HEK293T (cell line): ENCODE measurements around the gene CYP2J2.

Experiments used
- BHLHE40 ChIP-seq: fragments of 450-650 bp; IDR thresholded peaks from 2 replicates; pipeline ENCODE4 v1.6.1; 2016; ENCODE audit warnings: mild to moderate bottlenecking, moderate library complexity, borderline replicate concordance
- ELF4 ChIP-seq: fragments of 450-650 bp; IDR thresholded peaks from 2 replicates; pipeline ENCODE4 v1.6.1; 2017; ENCODE audit warnings: antibody characterized with exemption
- FOXA1 ChIP-seq: fragments of 450-650 bp; IDR thresholded peaks from 2 replicates; pipeline ENCODE4 v1.6.1; 2016; ENCODE audit warnings: mild to moderate bottlenecking
- FOXM1 ChIP-seq: fragments of 450-650 bp; IDR thresholded peaks from 2 replicates; pipeline ENCODE4 v1.6.1; 2017; ENCODE audit warnings: mild to moderate bottlenecking, borderline replicate concordance
- TARDBP ChIP-seq: fragments of 450-650 bp; IDR thresholded peaks from 2 replicates; pipeline ENCODE4 v1.6.1; 2016
- ZNF384 ChIP-seq: fragments of 450-650 bp; IDR thresholded peaks from 2 replicates; pipeline ENCODE4 v1.6.1; 2016
- TF ChIP-seq, protein P1 (sequence below): fragments of 450-650 bp; IDR thresholded peaks from 2 replicates; pipeline ENCODE4 v1.6.1; 2016

DNA sequence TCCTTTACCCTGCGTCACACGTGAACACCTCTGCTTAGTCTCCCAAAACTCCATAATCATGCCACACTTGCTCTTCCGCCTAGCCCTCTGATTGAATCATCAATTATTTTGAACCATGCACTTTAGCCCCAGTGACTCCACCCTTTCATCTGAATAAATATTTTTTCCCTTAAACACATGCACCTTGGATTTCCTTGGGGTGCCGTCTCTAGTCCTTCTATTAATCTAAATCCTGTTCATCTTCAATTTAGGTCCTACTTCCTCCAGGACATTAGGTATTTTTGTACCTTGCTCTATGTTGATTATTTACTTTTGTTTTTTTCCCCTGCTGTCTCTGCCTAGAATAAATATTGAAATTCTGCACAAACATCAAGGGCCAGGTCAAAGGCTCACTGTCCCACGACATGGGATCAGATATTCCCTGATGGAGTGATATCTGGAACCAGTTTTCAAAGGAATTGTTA, 9.8 kb upstream of the CYP2J2 start:
- TF ChIP-seq, protein P1, sequence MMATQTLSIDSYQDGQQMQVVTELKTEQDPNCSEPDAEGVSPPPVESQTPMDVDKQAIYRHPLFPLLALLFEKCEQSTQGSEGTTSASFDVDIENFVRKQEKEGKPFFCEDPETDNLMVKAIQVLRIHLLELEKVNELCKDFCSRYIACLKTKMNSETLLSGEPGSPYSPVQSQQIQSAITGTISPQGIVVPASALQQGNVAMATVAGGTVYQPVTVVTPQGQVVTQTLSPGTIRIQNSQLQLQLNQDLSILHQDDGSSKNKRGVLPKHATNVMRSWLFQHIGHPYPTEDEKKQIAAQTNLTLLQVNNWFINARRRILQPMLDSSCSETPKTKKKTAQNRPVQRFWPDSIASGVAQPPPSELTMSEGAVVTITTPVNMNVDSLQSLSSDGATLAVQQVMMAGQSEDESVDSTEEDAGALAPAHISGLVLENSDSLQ: no peak
- TF ChIP-seq ELF4: no peak
- no peak for TF ChIP-seq TARDBP
- no peak for TF ChIP-seq FOXA1
- TF ChIP-seq ZNF384: no peak
- no peak for TF ChIP-seq FOXM1
- TF ChIP-seq BHLHE40: no peak
